Femur (tissue), 1 donor: ENCODE data around the gene PRKCQ.
"Not testable (repeated sequence)": the region's sequence is repeated elsewhere in the genome, so short reads cannot be mapped to it uniquely, and the experiment has no call there.

Source experiments
- DNase-seq: peaks from one replicate; pipeline ENCODE4 v3.0.0-alpha.2; 2017

The PRKCQ gene

GRCh38 chr10:6401558-6402348 is 178.3 kb downstream of the PRKCQ start:
- peak; percentile 85 for DNase-seq

DNA sequence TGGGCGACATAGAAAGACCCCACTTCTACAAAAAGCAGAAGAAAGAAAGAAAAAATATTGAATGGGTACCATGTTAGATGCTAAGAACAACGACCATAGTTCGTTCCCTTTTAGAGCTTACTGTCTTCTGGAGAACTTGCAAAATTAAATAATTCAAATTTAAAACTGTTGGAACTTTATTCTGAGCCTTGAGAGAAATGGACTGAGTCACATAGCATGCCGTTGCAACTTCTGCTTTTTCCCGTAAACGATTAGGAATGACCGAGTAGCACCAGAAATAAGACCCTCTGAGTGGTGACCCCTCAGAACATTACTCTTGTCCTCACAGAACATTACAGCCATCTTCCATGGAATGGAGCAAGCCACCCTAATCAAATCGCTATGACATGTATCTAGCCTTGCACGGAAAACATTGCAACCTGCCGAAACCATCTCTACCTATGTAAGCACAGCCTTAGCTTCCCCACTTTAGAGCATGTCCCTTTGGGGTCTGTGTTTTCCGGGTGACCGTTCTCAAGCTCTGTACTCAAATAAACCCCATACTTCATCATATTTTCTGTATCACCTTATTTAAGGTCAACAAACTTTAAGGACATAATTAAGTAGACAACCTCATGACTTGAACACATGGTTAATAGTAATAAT is 179.1 kb downstream of the PRKCQ start:
- DNase-seq, result no peak

GRCh38 chr10:6400331-6400730 is 179.7 kb downstream of the PRKCQ start:
- DNase-seq, result no peak

GRCh38 chr10:6399879-6400278 is 180.2 kb downstream of the PRKCQ start:
- DNase-seq, result no peak

DNA sequence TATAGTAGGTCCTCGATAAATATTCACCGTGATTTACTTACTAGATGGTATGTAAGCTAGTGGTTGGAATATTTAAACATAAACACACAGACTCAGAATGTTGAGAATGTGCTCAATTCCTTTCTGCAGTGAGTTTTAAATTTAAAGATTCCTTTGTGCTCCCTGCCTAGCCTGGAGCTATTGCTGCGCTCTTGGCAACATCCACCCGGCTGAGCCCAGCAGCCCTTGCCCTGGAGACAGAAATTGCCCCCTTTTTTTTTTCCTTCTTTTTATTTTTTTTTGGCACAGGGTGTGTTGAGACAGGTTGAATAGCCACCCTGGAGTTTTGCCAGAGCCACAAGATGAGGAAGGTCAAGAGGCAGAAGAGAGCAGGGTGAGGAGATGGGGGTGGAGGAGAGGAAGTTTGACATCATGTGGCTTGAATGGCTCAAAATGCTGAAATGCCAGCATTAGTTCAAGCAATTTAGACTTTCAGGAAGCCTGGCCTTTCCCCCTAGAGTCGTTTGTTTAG is 180.8 kb downstream of the PRKCQ start:
- peak; percentile 27 for DNase-seq

DNA sequence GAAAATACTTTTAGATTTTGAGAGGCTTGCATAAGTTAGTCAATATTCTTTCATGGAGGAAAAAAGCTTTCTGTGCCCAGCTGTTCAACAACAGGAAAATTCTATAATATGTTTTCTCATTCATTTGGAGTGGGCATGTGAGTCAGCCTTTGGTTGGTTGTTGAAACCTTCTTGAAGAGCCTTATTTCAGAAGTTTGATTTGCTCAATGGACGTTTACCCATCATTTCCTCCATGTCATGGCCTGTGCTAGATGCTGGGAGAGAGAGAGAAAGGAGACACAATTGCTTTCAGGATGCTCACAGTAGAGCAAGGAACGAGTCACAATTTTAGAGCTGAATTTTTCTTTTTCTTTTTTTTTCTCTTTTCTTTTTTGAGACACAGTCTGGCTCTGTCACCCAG is 181.7 kb downstream of the PRKCQ start:
- DNase-seq, result no peak

DNA sequence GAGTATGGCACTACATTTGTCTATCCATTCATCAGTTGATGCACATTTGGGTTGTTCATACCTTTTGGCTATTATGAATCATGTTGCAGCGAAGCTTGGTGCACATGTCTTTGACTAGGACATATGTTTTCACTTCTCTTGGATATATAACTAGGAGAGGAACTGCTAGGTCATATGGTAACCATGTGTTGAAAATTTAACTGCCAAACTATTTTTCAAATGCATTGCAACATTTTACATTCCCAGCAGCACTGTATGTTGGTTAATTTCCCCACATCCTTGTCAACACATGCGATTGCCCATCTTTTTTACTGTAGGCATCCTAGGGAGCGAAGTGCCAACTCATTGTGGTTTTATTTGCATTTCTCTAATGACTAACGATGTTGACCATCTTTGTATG is 183.4 kb downstream of the PRKCQ start:
- DNase-seq, result no peak

- no peak for DNase-seq
These were observed 183.8 kb downstream of the PRKCQ start for GRCh38 chr10:6396226-6396625.

DNA sequence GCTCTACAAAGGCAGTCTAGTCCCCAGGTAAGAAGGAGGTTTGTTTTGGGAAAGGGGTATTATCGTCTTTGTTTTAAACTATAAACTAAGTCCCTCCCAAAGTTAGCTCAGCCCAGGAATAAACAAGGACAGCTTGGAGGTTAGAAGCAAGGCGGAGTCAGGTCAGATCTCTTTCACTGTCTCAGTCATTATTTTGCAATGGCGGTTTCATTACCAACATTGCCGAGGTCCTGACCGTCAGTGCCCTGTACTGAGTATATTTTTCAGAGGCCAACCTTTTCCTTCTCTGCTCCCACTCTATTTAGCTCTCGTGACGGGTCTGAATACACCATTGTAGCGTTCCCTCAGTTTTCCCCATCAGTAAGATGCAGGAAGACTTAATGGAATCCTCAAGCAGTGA is 184.5 kb downstream of the PRKCQ start:
- DNase-seq, result no peak

DNA sequence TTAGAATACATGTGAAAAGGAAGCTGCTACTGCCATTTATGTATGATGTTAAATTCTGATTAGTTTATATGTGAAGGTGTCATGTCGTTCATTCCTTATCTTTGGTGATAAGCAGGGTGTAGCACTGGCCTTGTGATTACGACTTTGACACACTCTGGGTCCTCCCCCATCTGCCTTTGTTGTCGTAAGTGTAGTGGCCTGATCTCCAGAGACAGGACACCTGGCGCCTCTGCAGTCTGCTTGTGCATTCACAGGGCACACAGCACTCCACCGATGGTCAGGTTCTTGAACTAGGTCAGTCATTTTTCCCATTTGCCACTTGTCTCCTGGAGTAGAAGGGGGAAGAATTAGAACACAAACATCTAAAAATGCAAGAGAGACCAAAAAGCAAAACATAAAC is 186.0 kb downstream of the PRKCQ start:
- DNase-seq, result no peak

- no peak for DNase-seq
These were observed 186.9 kb downstream of the PRKCQ start for GRCh38 chr10:6393168-6393567.

GRCh38 chr10:6390213-6390845 is 189.7 kb downstream of the PRKCQ start:
- DNase-seq, result no peak

GRCh38 chr10:6388261-6388893 is 191.7 kb downstream of the PRKCQ start:
- no peak for DNase-seq

- DNase-seq, result no peak
These were observed 193.1 kb downstream of the PRKCQ start for GRCh38 chr10:6386960-6387359.

DNA sequence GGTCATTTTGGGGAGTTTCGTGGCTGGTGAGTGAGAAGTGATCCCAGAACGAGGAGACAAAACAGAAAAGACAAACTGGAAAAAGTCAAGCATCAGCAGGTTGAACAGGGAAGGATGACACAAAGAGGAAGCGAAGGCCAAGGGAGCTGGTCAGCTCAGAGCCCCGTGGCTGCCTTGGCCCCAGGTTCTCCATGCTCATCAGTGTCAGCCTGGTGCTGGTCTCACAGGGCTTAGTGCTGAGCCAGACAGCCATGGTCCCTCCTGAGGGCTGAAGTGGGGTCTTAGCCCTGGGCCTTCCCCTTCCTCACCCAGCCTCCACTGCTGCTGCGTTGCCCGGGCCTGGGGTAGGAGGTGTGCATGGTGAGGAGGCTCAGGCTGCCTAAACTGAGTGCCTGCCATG is 193.7 kb downstream of the PRKCQ start:
- no peak for DNase-seq

GRCh38 chr10:6385665-6386064 is 194.4 kb downstream of the PRKCQ start:
- no peak for DNase-seq

GRCh38 chr10:6384847-6385246 is 195.2 kb downstream of the PRKCQ start:
- DNase-seq, result no peak

GRCh38 chr10:6384031-6384430 is 196.0 kb downstream of the PRKCQ start:
- DNase-seq, result no peak

DNA sequence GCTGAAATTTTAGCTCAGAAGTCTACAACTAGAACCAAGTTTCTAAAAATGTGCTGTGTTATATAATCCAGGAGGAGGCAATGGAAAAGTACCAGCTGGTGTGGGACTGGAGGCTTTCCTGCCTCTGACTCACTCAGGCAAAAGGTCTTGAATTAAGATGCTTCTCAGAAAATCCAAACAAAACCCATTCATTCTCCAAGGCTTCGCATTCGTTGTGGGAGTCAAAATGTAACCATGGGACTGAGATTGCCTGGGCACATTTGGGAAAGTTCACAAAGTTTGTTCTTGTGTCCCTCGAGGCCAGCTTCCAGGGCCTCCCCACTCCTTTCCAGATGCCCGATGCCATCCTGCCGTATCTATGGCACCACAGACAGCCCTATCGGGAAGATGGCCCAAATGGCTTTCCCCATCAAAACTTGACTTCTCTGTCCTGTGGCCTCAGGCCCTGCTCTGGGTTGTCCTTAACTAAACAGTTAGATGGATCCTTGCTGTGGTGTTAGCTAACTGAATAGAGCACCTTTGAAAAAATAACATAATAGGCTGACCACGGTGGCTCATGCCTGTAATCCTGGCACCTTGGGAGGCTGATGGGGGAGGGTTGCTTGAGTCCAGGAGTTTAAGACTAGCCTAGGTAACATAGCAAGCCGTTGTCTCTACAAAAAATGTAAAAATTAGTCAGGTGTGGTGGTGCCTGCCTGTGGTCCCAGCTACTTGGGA is 196.8 kb downstream of the PRKCQ start:
- no peak for DNase-seq

- peak; percentile 53 for DNase-seq
These were observed 198.0 kb downstream of the PRKCQ start for GRCh38 chr10:6382081-6382480.

DNA sequence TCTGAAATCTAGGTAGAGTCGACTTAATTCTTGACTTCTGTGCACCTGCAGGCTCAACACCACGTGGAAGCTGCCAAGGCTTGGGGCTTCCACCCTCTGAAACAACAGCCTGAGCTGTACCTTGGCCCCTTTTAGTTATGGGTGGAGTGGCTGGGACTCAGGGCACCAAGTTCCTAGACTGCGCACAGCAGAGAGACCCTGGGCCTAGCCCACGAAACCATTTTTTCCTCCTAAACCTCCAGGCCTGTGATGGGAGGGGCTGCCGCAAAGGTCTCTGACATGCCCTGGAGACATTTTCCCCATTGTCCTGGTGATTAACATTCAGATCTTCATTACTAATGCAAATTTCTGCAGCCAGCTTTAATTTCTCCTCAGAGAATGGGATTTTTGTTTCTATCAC is 199.6 kb downstream of the PRKCQ start:
- DNase-seq, result not testable (repeated sequence)

DNA sequence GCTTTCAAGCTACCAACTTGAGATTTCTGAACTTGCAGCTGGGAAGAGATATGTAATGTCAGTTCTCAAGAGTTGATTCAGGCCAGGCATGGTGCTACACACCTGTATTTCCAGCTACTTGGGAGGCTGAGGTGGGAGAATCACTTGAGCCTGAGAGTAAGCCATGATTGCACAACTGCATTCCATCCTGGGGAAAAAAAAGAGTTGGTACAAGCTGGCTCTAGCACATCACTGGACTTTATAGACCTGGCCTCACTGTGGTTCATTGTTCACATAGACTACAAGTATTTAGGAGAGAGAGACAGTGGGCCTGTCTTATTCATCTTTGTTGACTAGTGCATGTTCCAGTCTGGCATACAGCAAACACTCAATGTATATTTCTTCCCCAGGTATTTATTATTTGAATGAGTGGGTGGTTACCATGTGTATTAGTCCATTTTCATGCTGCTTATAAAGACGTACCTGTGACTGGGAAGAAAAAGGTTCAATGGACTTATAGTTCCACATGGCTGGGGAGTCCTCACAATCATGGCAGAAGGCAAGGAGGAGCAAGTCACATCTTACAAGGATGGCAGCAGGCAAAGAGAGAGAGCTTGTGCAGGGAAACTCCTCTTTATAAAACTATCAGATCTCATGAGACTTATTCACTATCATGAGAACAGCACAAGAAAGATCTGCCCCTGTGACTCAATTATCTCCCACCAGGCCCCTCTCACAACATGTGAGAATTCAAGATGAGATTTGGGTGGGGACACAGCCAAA is 200.9 kb downstream of the PRKCQ start:
- no peak for DNase-seq
